ENCODE measurements around the gene PLEKHA7. TPM values are rescaled to one million over a fixed set of nuclear protein-coding genes. Genes with fewer than 3 reads are reported as not detected.

The PLEKHA7 gene
- total RNA-seq, 1 donor from 2014 or later = 22.2 TPM

DNA sequence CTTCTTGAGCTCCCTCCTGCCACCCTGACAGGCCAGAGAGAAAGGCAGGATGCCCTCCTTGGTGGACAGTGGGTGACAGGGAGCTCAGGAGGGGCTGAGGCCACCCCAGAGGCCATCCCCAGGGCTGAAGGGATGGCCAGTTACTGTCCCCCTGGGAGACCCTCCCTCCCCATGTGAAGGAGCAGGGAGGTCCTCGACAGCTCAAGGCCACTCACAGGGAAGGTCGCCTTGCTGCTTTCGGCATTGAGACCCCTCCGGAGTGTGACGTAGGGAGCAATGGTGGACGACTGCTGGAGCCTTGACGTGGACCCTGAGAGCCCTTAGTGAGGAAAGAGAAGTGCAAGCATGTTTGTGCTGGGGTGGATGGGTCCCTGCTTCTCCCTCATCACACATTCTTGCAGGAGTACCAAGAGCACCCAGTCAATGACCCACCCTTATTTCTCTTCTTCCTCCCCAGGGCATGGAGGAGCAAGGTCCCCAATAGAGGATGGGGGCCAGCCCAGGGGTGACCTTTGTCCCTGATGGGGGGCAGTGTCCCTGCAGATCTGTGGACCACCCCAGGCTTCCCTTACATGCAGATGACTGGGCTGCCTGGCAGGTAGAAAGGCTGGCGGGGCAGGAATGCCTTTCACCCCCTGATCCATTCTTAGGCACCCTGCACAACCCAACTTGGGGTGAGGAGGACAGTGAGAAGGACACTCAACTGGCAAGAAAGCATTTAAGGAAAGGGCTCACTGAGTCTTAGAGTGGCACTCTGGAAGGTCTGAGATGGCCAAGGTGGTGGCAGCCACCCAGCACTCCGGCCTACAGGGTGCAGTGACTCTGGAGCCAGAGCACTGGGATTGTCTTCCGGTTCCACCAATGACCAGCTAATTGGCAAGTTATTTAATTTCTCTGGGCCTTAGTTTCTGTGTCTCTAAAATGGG lies 224.4 kb downstream of the PLEKHA7 start:
- no peak for DNase-seq (ENCODE audit: low read depth)

DNA sequence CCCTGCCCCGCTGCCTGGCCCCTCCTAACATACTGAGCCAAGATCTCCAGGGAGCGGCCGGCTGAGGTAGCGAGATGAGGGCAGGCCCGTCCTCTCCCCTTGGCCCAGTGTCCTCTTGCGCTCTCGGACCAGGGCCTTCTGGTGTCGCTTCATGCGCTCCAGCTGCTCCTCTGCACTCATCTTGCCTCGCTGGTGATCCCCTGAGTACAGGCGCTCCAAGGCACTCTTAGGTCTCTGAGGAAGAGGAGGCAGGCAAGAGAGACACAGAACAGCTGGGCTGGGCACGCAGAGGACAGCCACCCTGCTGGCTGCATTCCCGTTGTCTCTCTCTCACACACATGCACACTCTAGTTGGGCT lies 225.2 kb downstream of the PLEKHA7 start:
- no peak for DNase-seq (ENCODE audit: low read depth)

DNA sequence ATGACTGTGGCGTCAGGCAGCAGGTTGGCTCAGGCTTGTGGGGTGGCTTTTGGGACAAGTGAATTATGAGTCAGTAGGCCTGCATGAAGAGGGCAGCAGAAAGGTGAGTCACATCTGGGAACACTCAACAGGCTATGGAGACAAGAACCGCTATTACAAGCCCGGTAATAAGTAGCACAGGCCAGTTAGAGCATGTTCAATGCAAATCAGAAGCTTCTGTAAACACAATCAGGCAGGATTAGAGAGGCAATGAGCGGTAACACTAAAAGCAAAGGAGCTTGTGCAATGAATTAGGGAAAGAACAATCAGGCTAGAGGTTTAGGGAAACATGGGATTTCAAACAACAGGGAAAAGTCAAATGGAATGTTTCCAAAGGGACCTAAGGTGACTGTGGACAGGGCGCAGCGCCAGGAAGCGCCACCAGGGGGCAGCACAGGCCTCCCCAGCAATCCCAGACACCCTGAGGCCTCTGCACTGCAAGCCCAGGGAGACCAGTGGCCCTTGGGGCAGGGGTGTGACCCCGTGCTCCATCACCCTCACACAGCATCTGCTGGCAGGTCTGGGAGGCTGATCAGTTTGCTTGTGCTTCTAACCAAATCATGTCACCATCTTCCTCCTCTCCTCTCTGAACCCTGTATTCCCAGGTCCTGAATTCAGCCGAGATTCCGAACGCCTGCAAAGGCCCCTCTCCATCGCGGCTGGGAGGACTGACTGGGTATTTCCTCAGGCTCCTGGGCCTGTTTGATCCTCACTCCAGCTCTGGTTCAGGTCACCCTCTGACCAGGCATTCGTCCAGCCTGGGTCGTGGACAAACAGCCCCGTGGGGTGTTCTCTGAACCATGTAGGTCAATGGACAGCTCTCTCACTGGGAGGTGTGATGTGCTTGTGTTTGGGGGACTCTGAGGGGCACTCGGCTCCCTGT lies 225.8 kb downstream of the PLEKHA7 start:
- DNase-seq (ENCODE audit: low read depth) = peak; percentile 99

DNA sequence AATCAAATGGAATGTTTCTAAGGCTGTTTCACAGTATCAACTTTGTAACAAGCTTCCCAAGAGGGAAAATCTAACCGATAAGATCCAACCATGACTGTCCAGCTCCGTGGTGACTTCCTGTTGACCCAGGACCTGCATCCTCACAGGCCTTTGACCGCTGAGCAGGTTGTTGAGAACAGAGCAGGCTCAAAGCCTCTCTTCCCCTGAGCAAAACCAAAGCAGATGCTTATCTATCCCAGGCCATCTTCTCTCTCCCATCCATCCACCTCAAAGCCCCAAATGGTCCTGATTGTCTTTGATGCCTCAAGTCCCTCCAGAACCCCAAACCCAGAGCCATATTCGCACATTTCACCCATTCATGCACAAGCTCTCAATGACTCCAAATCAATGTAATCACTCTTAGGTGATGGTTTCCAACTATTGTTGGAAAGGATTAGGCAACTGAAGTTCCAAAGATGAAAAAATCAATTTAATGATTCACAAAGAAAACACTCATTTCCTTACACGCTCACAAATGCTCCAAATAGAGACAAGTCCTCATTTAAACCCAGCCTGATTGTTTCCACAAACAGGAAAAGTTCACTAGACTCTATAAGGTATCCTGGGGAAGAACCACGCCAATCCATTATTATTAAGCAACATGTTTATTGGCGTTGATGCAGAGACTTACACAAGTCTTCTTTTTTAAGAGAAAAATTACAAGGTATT lies 227.0 kb downstream of the PLEKHA7 start:
- peak; percentile 42 for DNase-seq (ENCODE audit: low read depth)

DNA sequence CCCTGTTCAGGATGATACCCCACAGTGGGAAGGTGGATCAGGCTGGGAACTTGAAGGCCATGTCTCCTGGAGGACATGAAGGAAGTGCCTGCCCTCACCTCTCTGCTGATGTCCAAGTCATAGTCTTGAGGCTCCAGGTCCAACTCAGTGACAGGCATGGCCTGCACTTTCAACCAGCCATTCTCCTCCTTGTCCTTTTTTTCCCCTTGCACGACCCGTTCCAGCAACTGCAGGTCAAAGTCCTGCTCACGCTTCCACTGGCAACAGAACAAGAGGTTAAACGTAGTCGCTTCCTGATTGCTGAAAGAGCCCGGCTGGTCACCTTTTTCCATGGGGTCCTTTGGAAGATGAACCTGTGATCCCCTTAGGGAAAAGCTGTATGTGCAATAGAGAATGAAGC lies 228.1 kb downstream of the PLEKHA7 start:
- no peak for DNase-seq (ENCODE audit: low read depth)

DNA sequence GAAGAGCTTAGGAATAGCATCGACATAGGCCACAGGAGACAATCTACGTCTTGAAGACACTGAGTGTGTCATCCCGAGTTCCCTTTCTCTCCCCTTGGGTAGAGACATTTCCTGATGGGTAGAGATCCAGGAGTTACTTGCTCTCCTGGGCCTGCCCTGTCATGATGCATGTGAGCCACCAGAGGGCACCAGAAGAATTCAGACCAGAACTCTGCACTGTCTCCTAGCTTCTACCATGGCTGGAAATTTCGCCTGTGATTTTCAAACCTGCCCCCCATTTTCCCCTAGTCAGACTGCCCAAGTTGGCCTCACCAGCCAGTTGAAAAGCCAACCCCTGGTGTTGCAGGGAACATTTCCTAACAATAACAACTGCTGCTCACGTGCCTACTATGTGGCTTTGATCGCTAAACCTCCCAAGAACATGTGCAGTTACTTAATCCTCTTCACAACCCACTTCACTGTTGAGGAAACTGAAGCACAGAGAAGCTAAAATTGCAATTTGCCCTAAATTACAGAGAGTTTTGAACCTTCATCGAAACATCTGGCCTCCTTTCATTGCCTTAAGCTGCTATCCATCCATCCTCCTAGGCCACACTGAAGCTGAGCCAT lies 228.6 kb downstream of the PLEKHA7 start:
- DNase-seq (ENCODE audit: low read depth) = peak; percentile 62

DNA sequence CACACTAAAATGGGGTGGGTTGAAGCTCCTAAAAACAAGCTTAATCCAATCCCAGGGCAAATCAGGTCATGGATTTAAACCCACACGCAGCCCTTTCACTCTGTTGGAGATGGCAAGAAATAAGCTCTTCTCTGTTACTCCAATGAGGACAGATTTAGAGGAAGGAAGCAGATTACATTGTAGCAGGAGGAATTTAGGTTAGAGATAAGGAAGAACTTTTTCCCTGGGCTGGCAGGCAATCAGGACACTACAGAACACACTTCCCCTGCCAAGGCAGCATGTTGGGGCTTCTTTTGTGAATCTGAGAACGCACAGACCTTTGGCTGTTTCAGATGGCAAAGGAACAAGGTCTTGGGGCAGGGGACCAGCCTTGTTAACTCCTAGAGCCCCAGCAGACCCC lies 229.5 kb downstream of the PLEKHA7 start:
- DNase-seq (ENCODE audit: low read depth) = no peak

DNA sequence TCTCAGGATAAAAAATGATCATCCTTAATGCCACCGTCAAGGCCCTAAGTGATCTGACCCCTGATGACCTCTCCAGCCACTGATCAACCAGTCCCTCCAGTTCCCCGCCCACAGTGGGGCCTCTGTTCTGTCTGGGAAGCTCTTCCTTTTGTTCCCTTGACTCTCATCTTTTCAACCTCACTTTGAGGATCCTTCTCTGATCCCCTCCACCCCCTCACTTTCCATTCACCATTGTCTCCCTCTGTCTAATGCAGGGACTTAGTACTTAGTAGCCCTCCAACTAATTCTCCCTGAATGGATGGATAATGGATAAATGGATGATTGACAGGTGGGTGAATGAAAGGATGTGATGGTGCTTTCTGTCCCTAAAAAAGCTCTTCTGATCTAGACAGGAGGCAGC lies 230.1 kb downstream of the PLEKHA7 start:
- DNase-seq (ENCODE audit: low read depth) = no peak

DNA sequence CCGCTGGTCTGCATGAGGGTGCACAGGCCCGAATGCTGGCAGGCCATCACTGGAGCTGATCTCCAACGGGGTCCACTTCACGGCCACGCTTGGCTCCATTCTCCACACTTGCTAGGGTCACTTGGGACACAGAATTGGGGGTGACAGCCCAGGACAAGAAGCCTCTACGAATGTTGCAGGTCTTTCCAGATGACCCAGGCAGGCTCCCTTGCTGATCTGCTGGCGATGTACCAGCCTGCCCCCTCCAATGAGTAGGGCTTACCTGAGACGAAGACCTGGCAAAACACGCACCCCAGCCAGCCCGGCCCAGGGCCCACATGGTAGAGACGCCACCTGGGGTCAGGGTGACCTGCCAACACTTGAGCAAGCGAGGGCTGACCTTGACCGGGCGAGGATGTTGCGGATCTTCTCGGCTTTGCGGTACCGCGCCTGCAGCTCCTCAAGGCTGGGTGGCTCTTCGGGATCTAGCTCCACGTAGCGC lies 230.9 kb downstream of the PLEKHA7 start:
- DNase-seq (ENCODE audit: low read depth) = no peak

DNA sequence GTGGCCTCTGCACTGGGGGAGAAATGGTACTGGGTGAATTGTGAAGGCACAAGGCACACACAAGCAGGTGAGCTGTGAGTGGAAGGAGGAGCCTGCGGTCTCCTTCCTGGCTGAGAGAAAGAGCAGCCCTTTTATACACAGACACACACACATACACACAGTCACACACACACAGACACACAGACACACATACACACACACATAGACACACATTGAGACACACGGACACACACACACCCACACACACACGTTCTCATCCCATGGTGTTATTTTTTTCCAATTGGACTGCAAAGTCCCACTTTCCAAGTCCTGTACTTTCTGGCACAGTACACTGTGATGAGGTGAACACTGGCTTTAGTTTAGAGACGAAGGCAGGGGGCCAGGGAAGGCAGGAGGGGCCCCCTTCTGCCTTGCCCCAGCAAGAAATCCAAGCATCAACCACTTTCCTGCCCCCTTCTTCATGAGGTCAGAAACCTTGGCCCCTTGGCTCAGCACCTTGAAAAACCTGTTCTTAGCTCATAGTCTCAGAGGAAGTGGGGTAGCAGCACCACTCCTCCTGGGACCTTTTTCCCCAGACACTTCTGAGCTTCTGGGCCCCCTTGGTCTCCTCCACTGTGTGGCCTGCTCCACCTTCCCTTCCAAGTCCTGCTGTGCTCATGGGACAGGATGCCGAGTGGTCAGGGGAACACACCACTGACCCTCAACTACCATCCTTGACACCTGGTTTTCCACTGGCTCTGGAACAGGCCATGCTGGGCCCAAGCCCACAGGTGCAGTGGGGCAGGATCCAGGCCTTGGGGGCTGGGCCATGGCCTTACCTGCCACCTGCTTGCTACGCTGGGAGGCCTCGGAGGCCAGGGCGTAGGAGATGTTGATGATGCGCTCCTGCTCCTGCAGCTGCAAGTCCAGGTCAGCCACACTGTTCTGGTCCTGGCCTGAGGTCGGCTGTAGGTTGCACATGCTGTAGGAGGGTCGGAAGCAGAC lies 232.0 kb downstream of the PLEKHA7 start:
- DNase-seq (ENCODE audit: low read depth) = no peak

DNA sequence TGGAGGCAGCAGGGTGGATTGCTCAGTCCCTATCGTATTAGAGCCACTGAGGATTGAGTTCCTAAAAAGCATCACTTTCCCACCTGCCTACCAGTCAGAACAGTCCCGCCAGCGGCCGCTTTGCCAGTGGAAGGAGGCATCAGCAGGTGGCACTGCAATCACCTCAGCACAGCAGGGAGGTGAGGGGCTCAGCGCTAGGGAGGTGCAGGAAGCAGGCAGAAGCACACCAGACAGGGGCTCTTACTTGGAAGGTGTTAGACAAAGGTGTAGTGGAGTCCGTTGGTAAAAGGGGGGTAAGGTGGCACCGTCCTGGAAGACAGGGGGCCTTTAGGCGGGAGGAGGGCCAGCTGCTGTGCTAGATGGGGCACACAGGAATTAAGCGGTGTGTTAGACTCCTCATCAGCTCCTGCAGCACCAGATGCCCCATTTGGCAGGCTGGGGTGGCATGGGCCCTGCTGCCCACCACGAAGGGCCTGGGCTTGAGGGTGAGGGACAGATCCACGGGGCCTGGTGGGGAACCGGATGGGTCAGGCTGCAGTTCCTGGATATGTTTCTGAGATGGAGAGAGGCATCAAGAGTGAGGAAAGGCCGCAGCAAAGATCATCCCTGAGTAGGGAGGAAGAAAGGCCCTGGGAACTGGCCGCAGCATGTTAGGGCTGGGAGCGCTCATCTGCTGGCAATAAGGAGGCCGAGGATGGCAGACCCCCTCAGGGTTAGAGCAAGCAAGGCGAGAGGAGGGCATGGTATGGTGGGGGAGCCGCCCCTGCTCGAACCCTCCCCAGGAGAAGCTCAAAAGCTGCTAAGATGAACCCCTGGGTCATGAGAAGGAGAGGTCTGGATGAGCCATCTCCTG lies 233.3 kb downstream of the PLEKHA7 start:
- no peak for DNase-seq (ENCODE audit: low read depth)

DNA sequence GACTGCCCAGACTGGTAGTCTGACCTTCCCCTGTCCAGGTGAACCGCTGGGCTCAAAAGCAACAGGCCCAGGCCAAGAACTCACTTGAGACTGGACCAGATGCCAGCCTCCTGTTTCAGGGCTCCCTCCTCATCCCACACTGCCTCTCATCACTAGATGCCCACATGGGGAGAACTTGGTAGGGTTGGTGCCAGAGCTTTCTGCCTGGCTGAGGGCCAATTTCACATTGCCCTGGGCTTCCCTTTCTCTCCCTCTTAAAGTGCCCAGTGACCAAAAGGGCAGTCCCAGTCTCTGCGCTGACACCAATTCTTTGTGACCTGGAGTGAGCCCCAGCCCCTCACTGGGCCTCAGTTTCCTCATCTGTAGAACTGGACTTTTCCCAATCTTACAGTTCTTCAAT lies 234.1 kb downstream of the PLEKHA7 start:
- no peak for DNase-seq (ENCODE audit: low read depth)

DNA sequence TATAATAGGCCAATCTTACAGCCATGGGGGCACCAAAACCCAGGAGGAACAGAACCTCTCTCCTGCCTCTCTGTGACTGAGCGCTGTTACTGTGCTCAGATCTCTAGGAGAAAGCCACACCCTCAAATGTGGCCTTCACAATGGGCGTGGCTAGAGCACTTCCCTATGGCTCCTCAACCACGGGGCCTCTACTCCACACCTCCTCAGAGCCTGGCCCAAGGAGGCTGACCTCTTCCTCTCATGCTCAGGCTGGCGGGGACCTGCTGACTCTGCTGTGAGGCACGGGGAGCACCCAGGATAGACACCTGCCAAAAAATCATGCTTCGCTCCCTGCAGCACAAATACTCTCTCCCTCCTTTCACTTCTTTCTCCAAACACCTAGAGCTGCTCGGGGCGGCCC lies 234.8 kb downstream of the PLEKHA7 start:
- no peak for DNase-seq (ENCODE audit: low read depth)

DNA sequence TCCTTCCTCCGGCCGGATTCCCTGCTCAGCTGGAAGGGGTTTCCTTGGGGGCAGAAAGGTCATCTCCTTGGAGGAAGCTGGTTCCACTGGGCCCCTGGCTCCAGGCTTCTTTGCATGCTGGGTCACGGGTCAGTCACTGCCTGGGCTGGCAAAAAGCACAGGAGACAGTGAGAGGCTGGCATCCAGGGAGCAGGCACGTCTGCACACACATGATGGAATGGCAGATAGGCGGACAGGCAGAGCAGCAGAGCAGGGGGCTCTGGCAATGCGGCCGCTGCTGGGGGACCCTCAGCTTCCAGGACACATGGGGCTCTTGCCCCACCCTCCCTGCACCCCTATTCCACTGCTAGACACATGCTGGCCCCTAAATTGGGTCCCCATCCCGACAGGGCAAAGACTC lies 235.3 kb downstream of the PLEKHA7 start:
- no peak for DNase-seq (ENCODE audit: low read depth)

DNA sequence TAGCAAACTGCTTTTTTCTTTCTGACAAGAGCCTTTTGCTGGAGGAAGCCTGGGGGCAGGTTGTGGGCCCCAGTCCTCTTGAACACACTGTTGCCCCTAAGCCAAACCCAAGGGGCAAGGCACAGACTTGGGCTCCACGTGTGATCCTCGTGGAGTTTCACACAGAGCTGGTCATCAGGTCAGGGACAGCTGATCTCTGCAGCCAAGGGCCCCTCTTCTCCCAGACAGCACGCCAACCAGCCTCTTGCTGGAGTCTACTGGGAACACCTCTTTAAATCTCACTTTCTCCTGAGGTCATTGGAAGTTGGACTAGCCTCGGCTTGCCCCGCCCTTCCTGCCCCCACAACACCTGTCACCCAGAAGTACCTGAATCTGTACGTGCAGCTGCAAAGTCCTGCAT lies 235.9 kb downstream of the PLEKHA7 start:
- no peak for DNase-seq (ENCODE audit: low read depth)

DNA sequence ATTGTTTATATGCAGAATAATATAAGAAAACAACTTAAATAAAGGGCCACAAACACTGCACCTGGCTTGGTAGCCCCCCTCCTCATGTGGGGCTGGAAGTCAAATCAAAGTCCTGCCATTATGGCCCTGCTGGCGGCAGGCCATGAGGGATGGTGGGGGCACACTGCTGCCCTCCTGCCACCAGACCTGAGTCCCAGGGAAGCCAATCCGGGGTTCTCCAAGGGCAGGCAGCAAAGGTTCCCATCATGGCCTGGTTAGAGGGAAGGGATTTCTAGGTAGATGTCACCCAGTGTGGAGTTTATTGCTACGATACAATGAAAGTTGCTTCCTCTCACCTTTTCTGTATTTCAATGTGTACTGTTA lies 236.6 kb downstream of the PLEKHA7 start:
- DNase-seq (ENCODE audit: low read depth) = no peak

DNA sequence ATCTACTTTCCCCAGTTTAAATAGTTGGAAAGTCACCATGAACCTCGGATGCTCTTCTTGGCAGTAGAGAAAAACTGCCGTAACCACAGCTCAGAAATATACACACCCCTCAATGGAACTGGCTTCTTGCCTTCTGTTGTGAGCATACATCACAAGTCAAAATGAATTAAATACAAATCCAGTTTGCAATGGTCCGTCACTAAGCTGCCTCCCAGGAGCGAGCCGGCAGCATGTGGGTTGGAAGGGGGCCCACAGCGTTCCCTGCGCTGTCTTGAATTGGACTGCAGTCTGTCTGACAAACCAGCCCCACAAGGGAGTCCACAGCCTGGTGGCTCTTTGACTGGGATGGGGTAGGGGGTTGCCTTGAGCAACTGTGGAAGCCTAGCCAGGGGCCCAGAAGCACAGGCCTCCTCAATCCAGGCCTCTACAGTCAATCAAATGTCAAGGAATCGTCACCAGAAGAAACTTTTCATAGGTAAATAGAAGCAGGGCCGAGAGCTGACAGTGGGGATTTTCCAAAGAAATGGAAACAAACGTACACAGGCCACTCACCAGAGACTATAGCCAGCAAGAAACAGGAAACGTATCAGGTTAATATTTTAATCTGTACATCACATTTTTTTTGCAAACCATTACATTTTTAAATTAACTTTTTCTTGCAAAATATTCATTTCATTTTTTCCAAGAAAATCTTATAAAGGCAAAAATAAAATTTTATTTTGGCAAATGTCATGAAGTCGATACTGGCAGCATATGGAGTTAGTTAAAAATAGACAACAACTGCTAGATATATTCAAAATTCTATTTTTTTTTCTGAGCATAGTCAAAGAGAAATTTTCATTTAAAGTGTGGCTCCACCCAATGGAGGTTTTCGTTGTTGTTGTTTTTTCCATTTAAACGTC lies 237.3 kb downstream of the PLEKHA7 start:
- DNase-seq (ENCODE audit: low read depth) = no peak

DNA sequence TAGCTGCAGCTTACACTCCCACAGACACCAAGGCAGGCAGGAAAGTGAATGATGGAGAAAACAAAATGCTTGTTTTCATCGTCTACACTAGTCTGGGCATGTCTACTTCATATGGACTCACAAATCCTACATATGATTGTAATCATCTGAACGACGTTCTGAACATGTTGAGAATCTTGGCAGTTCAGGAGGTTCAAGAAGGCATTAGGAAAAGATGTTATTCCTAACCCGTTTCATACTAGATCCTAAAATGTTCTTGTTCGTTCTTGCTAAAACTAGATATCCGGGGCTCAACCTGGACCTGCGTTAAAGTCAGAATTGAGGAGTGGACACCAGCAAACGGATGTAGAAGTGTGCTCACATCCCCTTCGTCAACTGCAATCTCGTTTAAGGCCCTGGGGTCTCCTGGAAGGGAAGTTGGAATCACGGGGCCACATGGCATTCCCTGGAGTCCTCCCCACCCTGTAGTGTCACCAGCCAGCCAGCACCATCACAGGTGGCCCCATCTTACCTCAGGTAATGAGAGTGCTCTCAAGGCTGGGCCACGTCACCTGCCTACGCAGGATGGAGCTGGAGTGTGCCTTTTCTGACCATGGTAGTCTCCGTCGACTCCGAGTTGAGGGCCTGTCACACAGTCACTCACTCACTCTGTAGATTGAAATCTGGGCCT lies 238.5 kb downstream of the PLEKHA7 start:
- no peak for DNase-seq (ENCODE audit: low read depth)

Measured in renal cortical epithelial cell (primary cell).